SK-N-SH (cell line): ENCODE results near the gene GLE1. TPM values are rescaled to one million over a fixed set of nuclear protein-coding genes. Genes with fewer than 3 reads are reported as not detected.

ENCODE experiments used
- CTCF ChIA-PET: fragments of 300-600, 350-600 bp; formaldehyde crosslinking; extraction: SDS; loops from one replicate; lab custom pipeline; 2021; lab: Yijun Ruan, JAX
- POLR2A ChIA-PET: fragments of 350-600 bp; sonication (Branson Sonifier 250); formaldehyde crosslinking; extraction: SDS; loops from one replicate; lab custom pipeline; 2020; ENCODE audit warnings: antibody characterized with exemption, inconsistent platforms; lab: Yijun Ruan, JAX
- DNase-seq: peaks from one replicate; pipeline ENCODE4 v3.0.0; 2012
- H2AFZ ChIP-seq: fragments of 200-600 bp; sonication (generic); 2 replicates; pipeline ENCODE4 v1.8.1; 2016; ENCODE audit warnings: antibody characterized with exemption, mild to moderate bottlenecking, low read depth
- H3F3A ChIP-seq: fragments of 200-600 bp; sonication (generic); replicated peaks from 2 replicates; pipeline ENCODE3; 2016; ENCODE audit warnings: antibody characterized with exemption, mild to moderate bottlenecking; ENCODE audit not compliant: insufficient read depth
- H3K27ac ChIP-seq, 2 experiments: fragments of 200-500 bp in 1 of 2; fragments of 200-600 bp in 1 of 2; sonication (Bioruptor generic) in 1 of 2; sonication (generic), shearing (Covaris generic) in 1 of 2; 2 replicates each; pipeline versions ENCODE4 v1.5.1 to v1.6.1; 2014 to 2016; ENCODE audit warnings: low read depth in 2 of 2, inconsistent platforms in 1 of 2, low read length in 1 of 2, mild to moderate bottlenecking in 1 of 2, mixed read lengths in 1 of 2
- H3K27me3 ChIP-seq: fragments of 200-600 bp; sonication (generic), shearing (Covaris generic); 2 replicates; pipeline ENCODE4 v1.6.1; 2016; ENCODE audit warnings: mixed run types; ENCODE audit not compliant: insufficient read depth
- H3K36me3 ChIP-seq, 2 experiments: fragments of 200-500 bp in 1 of 2; fragments of 200-600 bp in 1 of 2; sonication (Bioruptor generic) in 1 of 2; sonication (generic) in 1 of 2; replicated peaks in 1 of 2; 2 replicates each; pipeline versions ENCODE3 to v1.5.1; 2014 to 2016; ENCODE audit warnings: low read length in 1 of 2, mild to moderate bottlenecking in 1 of 2; ENCODE audit not compliant: insufficient read depth in 2 of 2, control insufficient read depth in 1 of 2
- H3K4me1 ChIP-seq, 2 experiments: fragments of 200-500 bp in 1 of 2; fragments of 200-600 bp in 1 of 2; sonication (Bioruptor generic) in 1 of 2; sonication (generic), shearing (Covaris generic) in 1 of 2; 2 replicates each; pipeline versions ENCODE4 v1.5.1 to v1.6.1; 2014 to 2016; ENCODE audit warnings: low read depth in 1 of 2, low read length in 1 of 2, mixed run types in 1 of 2; ENCODE audit not compliant: insufficient read depth in 2 of 2, control insufficient read depth in 1 of 2
- H3K4me2 ChIP-seq: fragments of 200-600 bp; sonication (generic), shearing (Covaris generic); 2 replicates; pipeline ENCODE4 v1.6.1; 2017; ENCODE audit warnings: mixed run types
- H3K4me3 ChIP-seq, 2 experiments: fragments of 200-500 bp in 1 of 2; fragments of 200-600 bp in 1 of 2; sonication (Bioruptor generic) in 1 of 2; sonication (generic), shearing (Covaris generic) in 1 of 2; 2 replicates each; pipeline versions ENCODE4 v1.5.1 to v1.8.1; 2014 to 2016; ENCODE audit warnings: low read depth in 2 of 2, inconsistent platforms in 1 of 2, low read length in 1 of 2, mild to moderate bottlenecking in 1 of 2, mixed read lengths in 1 of 2, moderate library complexity in 1 of 2
- H3K79me2 ChIP-seq: fragments of 200-600 bp; sonication (generic); 2 replicates; pipeline ENCODE4 v1.8.1; 2017; ENCODE audit warnings: mild to moderate bottlenecking; ENCODE audit not compliant: insufficient read depth
- H3K9ac ChIP-seq: fragments of 200-600 bp; sonication (generic); 2 replicates; pipeline ENCODE4 v1.6.1; 2017; ENCODE audit warnings: mixed run types
- H3K9me2 ChIP-seq: fragments of 200-600 bp; sonication (generic); 2 replicates; pipeline ENCODE4 v1.6.1; 2017; ENCODE audit warnings: mixed run types
- H3K9me3 ChIP-seq: fragments of 200-600 bp; sonication (generic); 2 replicates; pipeline ENCODE4 v1.6.1; 2017; ENCODE audit warnings: mixed run types, mild to moderate bottlenecking, moderate library complexity
- H4K20me1 ChIP-seq: fragments of 200-600 bp; sonication (generic); 2 replicates; pipeline ENCODE4 v1.6.1; 2017; ENCODE audit warnings: mild to moderate bottlenecking, mixed run types; ENCODE audit not compliant: insufficient read depth
- ELF1 ChIP-seq: IDR thresholded peaks from 2 replicates; pipeline ENCODE4 v1.4.0; 2012
- EP300 ChIP-seq, 2 experiments: IDR thresholded peaks; 2 replicates each; pipeline versions ENCODE4 v1.4.0 to v1.6.1; 2012; ENCODE audit warnings: borderline replicate concordance in 1 of 2, low read depth in 1 of 2, low read length in 1 of 2
- EZH2phosphoT487 ChIP-seq: fragments of 200-600 bp; sonication (generic); IDR thresholded peaks from 2 replicates; pipeline ENCODE4 v1.6.1; 2017; ENCODE audit warnings: low read depth, mixed run types, mild to moderate bottlenecking, antibody characterized with exemption, moderate library complexity, borderline replicate concordance
- FOXJ3 ChIP-seq: sonication (generic); formaldehyde crosslinking; IDR thresholded peaks from 2 replicates; pipeline ENCODE4 v1.5.1; 2020; ENCODE audit warnings: mild to moderate bottlenecking, missing genetic modification reagents
- FOXM1 ChIP-seq: IDR thresholded peaks from 2 replicates; pipeline ENCODE4 v1.4.0; 2012; ENCODE audit warnings: low read depth, mild to moderate bottlenecking
- GATA2 ChIP-seq: sonication (generic); formaldehyde crosslinking; IDR thresholded peaks from 2 replicates; pipeline ENCODE4 v1.5.0; 2020; ENCODE audit warnings: mild to moderate bottlenecking, missing genetic modification reagents
- IRF3 ChIP-seq: fragments of 150-350 bp; IDR thresholded peaks from 2 replicates; pipeline ENCODE4 v1.6.1; 2016; ENCODE audit warnings: mild to moderate bottlenecking, low read depth, low read length
- MEF2A ChIP-seq: IDR thresholded peaks from 2 replicates; pipeline ENCODE4 v1.4.0; 2012; ENCODE audit warnings: low read depth, borderline replicate concordance
- MXI1 ChIP-seq: IDR thresholded peaks from 2 replicates; pipeline ENCODE4 v1.6.1; 2012; ENCODE audit warnings: mild to moderate bottlenecking, low read depth, low read length, improper control_type of control experiment
- NFIC ChIP-seq: IDR thresholded peaks from 2 replicates; pipeline ENCODE4 v1.4.0; 2012; ENCODE audit warnings: borderline replicate concordance
- RAD21 ChIP-seq: IDR thresholded peaks from 2 replicates; pipeline ENCODE4 v1.6.1; 2012; ENCODE audit warnings: mild to moderate bottlenecking, low read length
- RCOR1 ChIP-seq: fragments of 150-350 bp; IDR thresholded peaks from 2 replicates; pipeline ENCODE4 v1.6.1; 2017; ENCODE audit warnings: antibody characterized with exemption, low read length
- RFX5 ChIP-seq: IDR thresholded peaks from 2 replicates; pipeline ENCODE4 v1.6.1; 2012; ENCODE audit warnings: mild to moderate bottlenecking, improper control_type of control experiment, low read length
- RXRA ChIP-seq: IDR thresholded peaks from 2 replicates; pipeline ENCODE4 v1.4.0; 2012; ENCODE audit warnings: low read depth, mild to moderate bottlenecking, borderline replicate concordance
- SIN3A ChIP-seq: IDR thresholded peaks from 2 replicates; pipeline ENCODE4 v1.6.1; 2012; ENCODE audit warnings: low read depth, mild to moderate bottlenecking, low read length, moderate library complexity, borderline replicate concordance
- TCF12 ChIP-seq: IDR thresholded peaks from 2 replicates; pipeline ENCODE4 v1.4.0; 2012
- TEAD4 ChIP-seq: IDR thresholded peaks from 2 replicates; pipeline ENCODE4 v1.4.0; 2012; ENCODE audit warnings: mild to moderate bottlenecking, borderline replicate concordance; ENCODE audit not compliant: insufficient read depth
- ZBTB33 ChIP-seq: IDR thresholded peaks from 2 replicates; pipeline ENCODE4 v1.4.0; 2012; ENCODE audit warnings: low read depth, borderline replicate concordance
- WGBS: methylation state at CpG from one replicate; pipeline ENCODE4 v1.1.6; 2017; ENCODE audit warnings: low lambda C conversion rate; 5-methylcytosine and 5-hydroxymethylcytosine counted together
- polyA plus RNA-seq, 3 experiments: library from polyadenylated mRNA; depleted of rRNA; stranded (reverse); fragments of >200 nt; gene quantifications; 2 replicates each; pipeline ENCODE4 v1.2.3, GENCODE V29; 2012
- TF ChIP-seq, protein P1 (sequence below): IDR thresholded peaks from 2 replicates; pipeline ENCODE4 v1.4.0; 2012; ENCODE audit warnings: low read depth
- TF ChIP-seq, protein P2 (sequence below): fragments of 150-350 bp; IDR thresholded peaks from 2 replicates; pipeline ENCODE4 v1.6.1; 2017; ENCODE audit warnings: antibody characterized with exemption, low read length, low read depth, borderline replicate concordance

Gene GLE1
- polyA plus RNA-seq, 1 of the 3 experiments (the other 2 are of a cell fraction) = 13.8 TPM

GRCh38 chr9:128556926-128557634 is 52.6 kb downstream of the GLE1 start:
- H4K20me1 ChIP-seq = peaks cover 75% of the 10 kb centered on the region
- 87% methylated on average over 5 of the region's 5 CpGs for WGBS
- no peak overlapping the region for H2AFZ ChIP-seq
- no peak overlapping the region for H3K9ac ChIP-seq
- no peaks in the 10 kb centered on the region for H3K27me3 ChIP-seq
- no peak overlapping the region for H3K4me3 ChIP-seq
- TF ChIP-seq TCF12 = no peak
- TF ChIP-seq ELF1 = no peak
- TF ChIP-seq ZBTB33 = no peak
- no peaks in the 10 kb centered on the region for H3K9me2 ChIP-seq
- peak overlapping the region; percentile 37; the same call in 1 of the 2 replicates for H3K4me2 ChIP-seq
- peaks cover 37% of the 10 kb centered on the region for H3F3A ChIP-seq
- ChIA-PET POLR2A (no interaction called here), CTCF (interaction anchor here (1.2 to 1.4 kb wide), 2 partner anchors 118 to 323 kb away, joined by 3 read pairs; no protein-coding TSS in a partner anchor)
- H3K36me3 ChIP-seq = peaks cover 3 to 11% of the 10 kb centered on the region in 2 experiments
- H3K79me2 ChIP-seq = peaks cover 92% of the 10 kb centered on the region
- DNase-seq = no peak
- H3K4me1 ChIP-seq = peaks cover 27 to 47% of the 10 kb centered on the region in 2 experiments
- H3K9me3 ChIP-seq = no peaks in the 10 kb centered on the region
- peak overlapping the region in 1 of 2 experiments; percentile 24; a peak in 2 of 4 replicates for H3K27ac ChIP-seq

GRCh38 chr9:128558431-128559310 is 54.2 kb downstream of the GLE1 start:
- ChIA-PET POLR2A (interaction anchor here (0.6 kb wide), 1 partner anchor 7 kb away, joined by 3 read pairs; no protein-coding TSS in a partner anchor), CTCF (interaction anchor here (0.8 to 1.5 kb wide), 2 partner anchors 17 to 120 kb away, joined by 4 to 5 read pairs; no protein-coding TSS in a partner anchor)
- Histone ChIP-seq H3F3A (peaks cover 37% of the 10 kb centered on the region), H3K4me2 (peak overlapping the region; percentile 82), H3K4me1 (peaks cover 27 to 47% of the 10 kb centered on the region in 2 experiments), H3K9me3 (no peaks in the 10 kb centered on the region), H3K9ac (peak overlapping the region; percentile 17; the same call in 1 of the 2 replicates), H3K79me2 (peaks cover 94% of the 10 kb centered on the region), H3K36me3 (peaks cover 3 to 13% of the 10 kb centered on the region in 2 experiments), H4K20me1 (peaks cover 82% of the 10 kb centered on the region), H2AFZ (no peak overlapping the region), H3K4me3 (peak overlapping the region; percentile 12 to 47; a peak in 3 of 4 replicates), H3K27ac (peak overlapping the region; percentile 77 to 87), H3K9me2 (no peaks in the 10 kb centered on the region), H3K27me3 (no peaks in the 10 kb centered on the region)
- 2% methylated on average over 12 of the region's 12 CpGs for WGBS
- peak; percentile 72 for DNase-seq
- TF ChIP-seq RFX5 (peak; percentile 51; the same call in 1 of the 2 replicates), GATA2 (CRISPR knock-in tag) (peak; percentile 88), NFIC (peak; percentile 83), RXRA (no peak), MXI1 (peak; percentile 88; the same call in 1 of the 2 replicates), TEAD4 (no peak), RCOR1 (peak; percentile 80), IRF3 (no peak), EZH2phosphoT487 (no peak), SIN3A (peak; percentile 5; the same call in 1 of the 2 replicates), EP300 (IDR thresholded peaks at IDR 0.05; ENCODE audit: borderline replicate concordance in 1 of 2, low read depth in 1 of 2, low read length in 1 of 2) (peak; percentile 0 to 71; a peak in 2 of 4 replicates), RAD21 (peak; percentile 17; the same call in 1 of the 2 replicates), FOXM1 (no peak), MEF2A (no peak), ELF1 (no peak), TCF12 (peak; percentile 33), FOXJ3 (CRISPR knock-in tag) (no peak)
- TF ChIP-seq, protein P1, sequence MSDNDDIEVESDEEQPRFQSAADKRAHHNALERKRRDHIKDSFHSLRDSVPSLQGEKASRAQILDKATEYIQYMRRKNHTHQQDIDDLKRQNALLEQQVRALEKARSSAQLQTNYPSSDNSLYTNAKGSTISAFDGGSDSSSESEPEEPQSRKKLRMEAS = peak; percentile 81
- TF ChIP-seq, protein P2, sequence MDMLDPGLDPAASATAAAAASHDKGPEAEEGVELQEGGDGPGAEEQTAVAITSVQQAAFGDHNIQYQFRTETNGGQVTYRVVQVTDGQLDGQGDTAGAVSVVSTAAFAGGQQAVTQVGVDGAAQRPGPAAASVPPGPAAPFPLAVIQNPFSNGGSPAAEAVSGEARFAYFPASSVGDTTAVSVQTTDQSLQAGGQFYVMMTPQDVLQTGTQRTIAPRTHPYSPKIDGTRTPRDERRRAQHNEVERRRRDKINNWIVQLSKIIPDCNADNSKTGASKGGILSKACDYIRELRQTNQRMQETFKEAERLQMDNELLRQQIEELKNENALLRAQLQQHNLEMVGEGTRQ = no peak
